Kidney capillary endothelial cell (primary cell): ENCODE measurements around the gene CERS6.

ENCODE experiments used
- DNase-seq: peaks from one replicate; pipeline ENCODE4 v3.0.0-alpha.2; 2018; ENCODE audit warnings: low spot score

Gene CERS6

GRCh38 chr2:168568476-168569267, 112.6 kb downstream of the CERS6 start:
- no peak for DNase-seq

GRCh38 chr2:168571061-168571460, 115.0 kb downstream of the CERS6 start:
- DNase-seq = peak; percentile 21

DNA sequence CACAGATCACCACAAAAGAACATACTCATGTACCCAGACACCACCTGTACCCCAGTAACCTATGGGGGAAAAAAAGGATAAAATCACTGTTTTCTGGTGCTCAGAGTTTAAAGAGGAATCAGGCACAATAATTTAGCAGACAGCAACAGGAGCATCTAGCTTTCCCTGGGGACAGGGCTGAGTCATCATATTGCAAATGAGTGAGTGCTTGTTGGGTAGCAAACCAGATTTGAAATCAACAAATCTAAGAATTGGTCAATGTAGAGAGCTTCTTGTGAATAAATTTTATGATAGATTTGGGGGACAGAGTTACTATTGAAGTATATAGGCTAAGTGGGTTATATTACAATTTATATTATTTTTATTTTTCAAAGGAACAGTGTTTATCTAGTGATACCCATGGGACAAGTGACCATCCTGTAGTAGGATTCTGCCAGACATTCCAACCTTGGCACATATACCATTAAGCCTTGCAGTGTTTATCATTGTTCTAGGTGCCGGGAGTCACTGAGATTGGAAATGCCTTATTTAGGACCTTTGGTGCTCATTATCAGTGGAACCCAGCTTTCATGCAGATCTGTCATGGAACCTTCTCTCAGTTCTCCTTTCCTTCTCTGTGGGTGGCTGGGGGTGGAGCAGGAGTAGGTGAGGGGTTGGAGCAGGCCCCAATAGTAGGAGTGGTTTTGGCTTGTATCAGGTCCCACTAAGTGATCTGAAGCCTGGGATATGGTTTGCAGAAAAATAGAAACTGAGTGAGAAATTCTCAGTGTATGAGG, 117.2 kb downstream of the CERS6 start:
- no peak for DNase-seq

GRCh38 chr2:168574856-168575630, 119.0 kb downstream of the CERS6 start:
- no peak for DNase-seq

- DNase-seq = no peak
These were observed 121.8 kb downstream of the CERS6 start for GRCh38 chr2:168577885-168578284.

- DNase-seq = no peak
These were observed 127.1 kb downstream of the CERS6 start for GRCh38 chr2:168583064-168583709.

- no peak for DNase-seq
These were observed 127.8 kb downstream of the CERS6 start for GRCh38 chr2:168583710-168584521.

GRCh38 chr2:168584911-168585310, 128.8 kb downstream of the CERS6 start:
- no peak for DNase-seq

- no peak for DNase-seq
These were observed 129.6 kb downstream of the CERS6 start for GRCh38 chr2:168585700-168586099.

- DNase-seq = no peak
These were observed 131.2 kb downstream of the CERS6 start for GRCh38 chr2:168587307-168587706.

DNA sequence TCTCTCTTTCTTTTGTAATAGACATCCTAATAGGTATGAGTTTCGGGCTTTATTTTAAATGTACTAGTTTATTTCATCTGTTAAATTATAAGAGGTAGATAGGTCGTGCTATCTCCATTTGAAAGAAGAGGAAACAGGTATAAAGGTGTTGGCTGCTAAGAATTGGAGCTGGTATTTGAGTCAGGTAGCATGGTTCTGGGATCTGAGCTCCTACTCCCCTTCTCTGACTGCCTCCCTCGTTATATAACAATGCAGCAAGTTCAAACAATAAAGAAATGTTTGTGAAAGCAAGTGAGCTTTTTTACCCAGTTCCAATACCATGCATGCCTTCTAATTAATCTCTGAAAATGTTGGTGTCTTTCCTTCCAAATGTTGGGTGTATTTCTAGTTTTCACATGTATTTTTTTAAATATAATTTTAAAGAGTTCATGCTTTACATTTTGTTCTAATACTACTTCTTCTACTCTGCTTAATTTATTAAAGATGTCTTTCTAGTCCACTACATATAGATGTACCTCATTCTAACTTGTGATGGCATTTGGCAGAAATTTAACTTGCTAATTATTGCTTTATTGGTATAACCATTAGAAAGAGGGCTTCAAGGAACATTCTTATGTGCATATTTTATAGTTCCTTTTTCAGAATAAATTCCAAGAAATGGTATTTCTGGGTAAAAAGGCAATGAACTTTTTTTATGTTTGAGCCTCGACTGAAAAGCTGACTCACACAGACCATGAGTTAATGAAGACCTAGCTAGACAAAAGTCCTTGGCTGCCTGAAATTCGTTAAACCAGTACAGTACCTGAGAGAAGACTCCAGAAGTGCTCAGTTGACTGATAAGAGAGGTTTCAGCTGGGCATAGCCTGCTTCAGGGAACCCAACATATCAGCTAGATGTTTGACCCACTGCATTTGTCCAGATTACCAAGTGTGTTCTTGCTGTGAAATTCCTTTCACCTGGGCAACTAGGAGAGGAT, 133.5 kb downstream of the CERS6 start:
- no peak for DNase-seq

DNA sequence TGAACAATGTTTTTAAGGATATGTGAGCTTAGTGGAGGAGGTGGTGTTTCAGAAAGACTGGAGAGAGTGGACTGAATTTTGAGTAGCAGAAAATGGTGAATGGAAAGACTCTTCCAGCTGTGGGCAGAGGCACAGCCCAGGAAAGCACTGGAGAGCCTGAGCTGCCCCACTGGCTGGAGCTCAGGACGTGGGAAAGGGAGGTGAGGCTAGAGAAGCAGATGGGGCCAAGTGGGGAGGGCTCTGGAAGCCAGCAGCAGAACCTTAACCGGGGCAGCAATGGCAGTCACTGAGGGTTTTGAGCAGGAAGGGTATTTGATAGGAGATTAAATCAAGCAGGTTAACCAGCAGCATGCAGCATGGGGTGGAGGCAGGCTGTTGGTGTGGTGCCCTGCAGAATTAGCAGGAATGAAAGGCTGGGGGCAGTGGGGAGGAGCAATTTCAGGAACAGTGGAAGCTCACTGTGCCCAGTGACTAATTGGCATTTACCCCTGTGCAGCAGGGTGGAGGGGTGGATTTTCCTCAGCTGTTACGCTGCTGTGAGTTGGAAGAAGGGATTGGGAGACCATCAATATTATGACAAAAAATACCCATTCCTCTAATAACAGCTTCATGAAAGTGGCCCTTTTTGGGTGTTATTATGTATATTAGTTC, 136.2 kb downstream of the CERS6 start:
- DNase-seq = no peak

DNA sequence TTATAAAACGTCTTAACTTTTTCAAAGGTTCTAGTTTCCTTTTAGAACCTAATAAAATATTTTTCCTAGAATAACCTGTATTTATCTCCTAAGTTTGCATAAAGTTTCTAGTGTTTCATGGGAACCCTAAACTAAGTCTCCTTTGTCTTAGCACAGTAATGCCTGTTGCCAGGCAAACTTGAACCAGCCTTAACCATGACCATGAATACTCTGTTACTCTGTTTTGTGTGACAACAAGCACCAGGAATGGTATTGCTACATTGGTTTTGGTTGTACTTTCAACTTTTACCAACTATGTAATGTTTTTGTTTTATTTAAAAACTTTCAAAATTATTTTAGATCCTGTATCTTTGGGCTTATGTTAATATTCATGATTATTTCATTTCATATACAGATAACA, 137.6 kb downstream of the CERS6 start:
- no peak for DNase-seq

DNA sequence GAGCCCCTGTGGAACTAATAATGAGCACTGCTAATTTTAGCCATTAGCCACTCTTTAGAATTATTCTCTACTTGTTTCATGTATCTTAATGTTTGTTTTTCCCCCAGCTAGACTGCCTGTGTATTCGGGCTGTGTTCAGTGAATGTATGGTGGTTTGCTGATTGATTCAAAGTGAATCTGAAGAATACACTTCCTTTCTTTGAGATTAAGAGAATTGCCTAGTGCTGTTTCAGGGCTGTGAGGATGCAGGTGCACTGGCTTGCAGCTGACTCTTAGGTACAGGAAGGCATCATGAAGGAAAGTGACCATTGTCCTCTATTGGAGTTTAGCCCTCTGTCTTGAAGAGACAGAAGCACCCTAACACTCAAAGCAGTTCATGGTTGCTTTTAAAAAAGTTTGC, 138.7 kb downstream of the CERS6 start:
- no peak for DNase-seq

DNA sequence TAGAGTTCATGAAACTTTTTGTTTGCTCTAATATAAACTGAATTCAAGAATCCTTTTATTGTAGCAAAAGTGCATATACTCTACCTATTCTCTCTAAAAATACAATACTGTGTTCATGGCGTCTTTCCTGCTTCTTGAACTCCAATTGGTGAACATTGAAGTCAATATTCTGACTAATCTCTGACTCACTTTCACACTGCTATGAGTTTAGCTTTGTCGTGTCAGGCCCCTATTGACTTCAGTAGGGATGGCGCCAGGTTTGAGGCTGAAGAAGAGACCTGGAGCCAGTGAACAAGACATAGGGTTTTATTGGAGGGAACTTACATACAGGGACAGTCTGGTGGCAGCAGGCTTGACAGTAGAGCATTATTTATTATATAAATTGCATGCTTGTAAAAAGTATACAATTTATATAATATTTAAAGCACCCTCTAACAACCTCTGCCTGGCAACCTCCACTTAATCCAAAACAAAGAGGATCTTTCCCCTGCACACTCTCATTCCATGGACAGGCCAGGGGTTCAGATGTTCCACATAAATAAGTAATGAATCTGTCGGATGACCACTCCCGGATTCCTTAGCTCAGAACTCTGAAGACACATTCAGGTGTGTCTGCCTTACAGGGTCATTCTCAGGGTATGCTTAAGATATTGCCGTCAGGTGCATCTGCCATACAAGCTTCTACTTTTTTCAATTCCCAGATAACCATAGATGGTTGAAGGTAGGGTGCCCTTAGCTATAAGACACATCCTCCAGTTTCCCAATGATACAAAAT, 141.0 kb downstream of the CERS6 start:
- DNase-seq = peak; percentile 3

DNA sequence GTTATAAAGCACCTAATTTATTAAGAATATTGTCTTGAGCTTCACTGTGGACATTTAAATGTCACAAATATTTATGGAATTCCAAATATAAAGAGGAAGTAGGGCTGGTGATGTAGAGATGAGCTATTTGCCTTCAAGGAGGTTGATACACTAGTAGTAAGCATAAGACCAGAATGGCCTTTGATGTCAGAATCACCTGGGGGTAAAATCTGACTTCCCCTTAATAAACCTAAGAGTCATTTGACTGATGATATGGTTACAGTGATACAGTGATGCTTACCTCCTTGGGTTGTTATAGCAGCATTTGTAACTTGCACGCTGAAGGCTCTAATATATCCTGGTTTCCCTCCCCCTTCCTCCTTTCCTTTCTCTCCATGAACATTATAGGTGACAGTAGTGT, 143.7 kb downstream of the CERS6 start:
- DNase-seq = no peak

- DNase-seq = no peak
These were observed 144.9 kb downstream of the CERS6 start for GRCh38 chr2:168600949-168601348.

DNA sequence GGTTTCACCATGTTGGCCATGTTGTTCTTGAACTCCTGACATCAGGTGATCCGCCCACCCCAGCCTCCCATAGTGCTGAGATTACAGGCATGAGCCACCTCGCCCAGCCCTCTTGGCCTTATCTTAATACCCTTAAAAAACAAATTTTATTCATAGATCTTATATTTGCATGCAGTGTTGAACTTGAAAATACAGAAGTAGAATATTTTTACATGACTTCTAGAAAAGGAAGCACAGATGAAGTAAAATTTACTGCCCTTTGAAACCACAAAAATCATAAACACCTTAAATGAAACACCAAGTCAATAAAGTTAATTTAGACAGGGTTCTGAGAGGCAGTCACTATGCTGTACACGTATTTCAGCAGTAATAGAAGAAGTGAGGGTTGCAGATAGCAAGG, 145.7 kb downstream of the CERS6 start:
- no peak for DNase-seq

DNA sequence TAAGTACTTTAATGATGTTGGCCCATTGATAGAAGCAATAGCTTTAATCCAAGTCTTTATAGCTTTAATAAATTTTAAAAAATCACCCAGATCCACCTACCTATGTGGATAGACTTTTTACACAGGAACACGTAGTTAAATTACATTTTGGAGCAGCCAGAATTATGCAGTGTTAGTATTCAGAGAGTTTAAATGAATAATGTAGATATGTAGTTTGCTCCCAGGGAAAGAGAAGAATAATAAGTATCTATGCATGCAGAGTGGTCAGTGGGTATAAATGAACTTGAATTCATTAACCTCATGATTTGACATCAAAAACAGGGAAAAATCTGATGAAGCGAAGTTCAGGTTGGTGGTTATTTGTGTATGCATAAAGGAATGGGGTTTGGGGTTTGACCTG, 146.3 kb downstream of the CERS6 start:
- no peak for DNase-seq
